Uterus (tissue), 4 donors: Measurements from ENCODE around the gene CYBC1. TPM values are rescaled to one million over a fixed set of nuclear protein-coding genes. Genes with fewer than 3 reads are reported as not detected.
"Not testable (repeated sequence)": the region's sequence is repeated elsewhere in the genome, so short reads cannot be mapped to it uniquely, and the experiment has no call there.

Source experiments
- DNase-seq, 2 donors: peaks; one replicate each; pipeline ENCODE4 v3.0.0-alpha.2; 2019 to 2020
- H3K27ac ChIP-seq, 2 donors: fragments of 200-600 bp; sonication (generic); 1 replicate in 1 of 2; 2 replicates in 1 of 2; pipeline ENCODE4 v1.5.1; 2016 to 2018
- H3K27me3 ChIP-seq, 2 donors: fragments of 200-600 bp; sonication (generic); one replicate each; pipeline ENCODE4 v1.5.1; 2018 to 2019; ENCODE audit warnings: control low read depth in 1 of 2
- H3K36me3 ChIP-seq, 2 donors: fragments of 200-600 bp; sonication (generic); one replicate each; pipeline ENCODE4 v1.5.1; 2019; ENCODE audit warnings: control low read depth in 1 of 2
- H3K4me1 ChIP-seq, 2 donors: fragments of 200-600 bp; sonication (generic); one replicate each; pipeline ENCODE4 v1.5.1; 2018 to 2019; ENCODE audit warnings: control low read depth in 1 of 2
- H3K4me3 ChIP-seq, 2 donors: fragments of 200-600 bp; sonication (generic); 1 replicate in 1 of 2; 2 replicates in 1 of 2; pipeline ENCODE4 v1.5.1; 2018 to 2019; ENCODE audit warnings: mild to moderate bottlenecking in 1 of 2
- H3K9me3 ChIP-seq, 2 donors: fragments of 200-600 bp; sonication (generic); one replicate each; pipeline ENCODE4 v1.5.1; 2019; ENCODE audit warnings: control low read depth in 1 of 2
- POLR2A ChIP-seq, 2 donors: fragments of 450-650 bp; IDR thresholded peaks; one replicate each; pipeline ENCODE4 v1.6.1; 2016; ENCODE audit warnings: antibody characterized with exemption in 2 of 2, mild to moderate bottlenecking in 1 of 2, moderate library complexity in 1 of 2
- intact Hi-C: fragments of 100-400 bp; cut with DNase I; formaldehyde crosslinking; loops from one replicate; pipeline ENCODE4 v1.15.1; 2023; ENCODE audit warnings: low total_unique reads
- total RNA-seq, 4 donors: library from RNA; depleted of rRNA in 3 of 4; stranded (reverse); fragments of >200 nt in 3 of 4; gene quantifications; one replicate each; pipeline versions ENCODE4 v1.1.0 to v1.2.4, GENCODE V29; 2014 to 2023
- TF ChIP-seq, protein P1 (sequence below), 4 experiments: fragments of 200-600 bp in 2 of 4; fragments of 450-650 bp in 2 of 4; sonication (generic) in 2 of 4; IDR thresholded peaks; one replicate each; pipeline ENCODE4 v1.5.1; 2016 to 2019; ENCODE audit warnings: antibody characterized with exemption in 4 of 4, mild to moderate bottlenecking in 2 of 4, moderate library complexity in 1 of 4
- donor health status: DM: yes; HTN: yes; CAD: no.

Gene CYBC1
- total RNA-seq, 4 donors from 2014 or later: 12.0 to 93.7 (median 32.5) TPM

DNA sequence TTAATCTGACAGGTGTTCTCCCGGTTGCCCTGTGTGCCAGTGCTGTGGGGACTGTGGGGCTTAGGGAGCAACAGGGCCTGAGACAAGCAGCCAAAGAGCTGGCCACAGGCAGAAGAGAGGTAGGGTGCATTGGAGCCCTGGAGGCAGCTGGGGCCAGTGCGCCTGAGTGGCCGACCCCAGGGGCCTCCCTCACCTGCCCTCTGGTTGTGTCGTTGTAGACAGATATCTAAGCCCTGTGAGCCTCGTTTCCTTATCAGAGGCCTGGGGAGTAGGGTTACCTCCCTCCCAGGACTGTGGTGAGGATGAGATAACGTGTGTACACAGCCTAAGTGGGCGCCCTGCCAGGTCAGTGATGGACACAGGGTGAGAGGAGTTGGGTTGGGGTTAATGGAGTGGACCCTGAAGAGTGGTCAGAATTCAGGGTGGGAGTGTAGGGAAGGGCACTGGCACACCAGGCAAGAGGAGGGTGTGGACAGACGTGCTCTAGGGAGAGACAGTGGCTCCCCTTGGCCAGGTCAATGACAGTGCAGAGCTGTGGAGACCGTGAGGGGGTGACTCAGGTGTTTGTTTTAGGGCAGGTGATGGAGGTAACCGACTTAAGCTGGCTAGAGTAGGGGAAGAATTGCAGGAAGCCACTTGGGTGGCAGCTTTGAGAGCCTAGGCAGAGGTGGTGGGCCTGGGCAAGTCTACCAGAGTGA lies 11.4 kb upstream of the CYBC1 start:
- H3K36me3 ChIP-seq: no peaks in the 10 kb centered on the region
- H3K9me3 ChIP-seq: no peaks in the 10 kb centered on the region
- no peak for DNase-seq
- H3K27me3 ChIP-seq: no peaks in the 10 kb centered on the region
- H3K4me1 ChIP-seq: peaks cover 0 to 3% of the 10 kb centered on the region in 2 donors
- TF ChIP-seq, protein P1, sequence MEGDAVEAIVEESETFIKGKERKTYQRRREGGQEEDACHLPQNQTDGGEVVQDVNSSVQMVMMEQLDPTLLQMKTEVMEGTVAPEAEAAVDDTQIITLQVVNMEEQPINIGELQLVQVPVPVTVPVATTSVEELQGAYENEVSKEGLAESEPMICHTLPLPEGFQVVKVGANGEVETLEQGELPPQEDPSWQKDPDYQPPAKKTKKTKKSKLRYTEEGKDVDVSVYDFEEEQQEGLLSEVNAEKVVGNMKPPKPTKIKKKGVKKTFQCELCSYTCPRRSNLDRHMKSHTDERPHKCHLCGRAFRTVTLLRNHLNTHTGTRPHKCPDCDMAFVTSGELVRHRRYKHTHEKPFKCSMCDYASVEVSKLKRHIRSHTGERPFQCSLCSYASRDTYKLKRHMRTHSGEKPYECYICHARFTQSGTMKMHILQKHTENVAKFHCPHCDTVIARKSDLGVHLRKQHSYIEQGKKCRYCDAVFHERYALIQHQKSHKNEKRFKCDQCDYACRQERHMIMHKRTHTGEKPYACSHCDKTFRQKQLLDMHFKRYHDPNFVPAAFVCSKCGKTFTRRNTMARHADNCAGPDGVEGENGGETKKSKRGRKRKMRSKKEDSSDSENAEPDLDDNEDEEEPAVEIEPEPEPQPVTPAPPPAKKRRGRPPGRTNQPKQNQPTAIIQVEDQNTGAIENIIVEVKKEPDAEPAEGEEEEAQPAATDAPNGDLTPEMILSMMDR (IDR thresholded peaks at IDR 0.05): no peak
- TF ChIP-seq POLR2A (IDR thresholded peaks at IDR 0.05): no peak
- H3K4me3 ChIP-seq: no peak overlapping the region
- intact Hi-C loops: no loop called here
- no peak overlapping the region for H3K27ac ChIP-seq

DNA sequence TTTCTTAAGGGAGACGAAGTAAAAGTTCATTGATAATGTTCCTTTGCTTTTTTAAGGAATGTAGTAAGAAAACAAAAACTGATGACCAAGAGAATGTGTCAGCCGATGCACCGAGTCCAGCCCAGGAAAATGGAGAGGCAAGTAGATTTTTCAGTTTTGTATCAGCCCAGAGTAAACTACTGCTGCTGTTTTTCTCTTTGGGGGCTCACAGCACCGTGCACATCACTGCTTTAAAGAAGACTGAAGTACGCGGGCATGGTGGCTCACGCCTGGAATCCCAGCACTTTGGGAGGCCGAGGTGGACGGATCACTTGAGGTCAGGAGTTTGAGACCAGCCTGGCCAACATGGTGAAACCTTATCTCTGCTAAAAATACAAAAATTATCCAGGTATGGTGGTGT lies 9.4 kb upstream of the CYBC1 start:
- H3K27me3 ChIP-seq, H3K36me3 ChIP-seq, H3K4me1 ChIP-seq, H3K9me3 ChIP-seq, H3K27ac ChIP-seq, DNase-seq, intact Hi-C loops: not testable (repeated sequence)
- peak overlapping the region in 1 of 2 donors; percentile 83 for H3K4me3 ChIP-seq

DNA sequence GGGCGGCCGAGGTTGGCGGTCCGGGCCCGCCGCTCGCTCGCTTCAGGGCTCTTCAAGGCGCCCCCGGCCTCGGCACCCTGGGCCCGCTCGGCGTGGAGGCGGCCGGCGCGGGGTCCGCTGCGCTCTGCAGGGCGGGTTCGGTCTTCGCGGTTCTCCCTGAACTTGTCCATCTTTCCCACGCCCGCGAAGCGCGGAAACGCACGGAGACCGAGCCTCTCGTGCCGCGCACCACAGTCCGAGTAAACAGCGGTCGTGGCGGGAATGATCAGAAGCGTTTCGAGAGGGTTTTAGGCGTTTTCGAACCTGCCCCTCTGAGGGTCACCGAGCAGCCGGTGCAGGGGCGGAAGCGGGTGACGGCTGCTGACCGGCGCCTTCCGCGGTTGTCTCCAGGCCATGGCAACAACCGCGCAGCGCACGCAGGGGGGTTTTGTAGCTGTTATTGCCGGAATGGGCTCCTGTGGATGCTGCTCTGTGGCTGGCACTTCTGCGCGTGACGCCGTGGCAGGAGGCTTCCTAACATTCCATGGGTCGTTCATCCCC lies 8.4 kb upstream of the CYBC1 start:
- Histone ChIP-seq H3K4me1 (peaks cover 0 to 3% of the 10 kb centered on the region in 2 donors), H3K36me3 (no peaks in the 10 kb centered on the region), H3K4me3 (peak overlapping the region; percentile 72 to 83), H3K9me3 (no peaks in the 10 kb centered on the region), H3K27me3 (no peaks in the 10 kb centered on the region), H3K27ac (peak overlapping the region; percentile 100)
- intact Hi-C loops: no loop called here
- no peak for DNase-seq
- TF ChIP-seq, protein P1 (IDR thresholded peaks at IDR 0.05): no peak
- TF ChIP-seq POLR2A (IDR thresholded peaks at IDR 0.05): no peak

DNA sequence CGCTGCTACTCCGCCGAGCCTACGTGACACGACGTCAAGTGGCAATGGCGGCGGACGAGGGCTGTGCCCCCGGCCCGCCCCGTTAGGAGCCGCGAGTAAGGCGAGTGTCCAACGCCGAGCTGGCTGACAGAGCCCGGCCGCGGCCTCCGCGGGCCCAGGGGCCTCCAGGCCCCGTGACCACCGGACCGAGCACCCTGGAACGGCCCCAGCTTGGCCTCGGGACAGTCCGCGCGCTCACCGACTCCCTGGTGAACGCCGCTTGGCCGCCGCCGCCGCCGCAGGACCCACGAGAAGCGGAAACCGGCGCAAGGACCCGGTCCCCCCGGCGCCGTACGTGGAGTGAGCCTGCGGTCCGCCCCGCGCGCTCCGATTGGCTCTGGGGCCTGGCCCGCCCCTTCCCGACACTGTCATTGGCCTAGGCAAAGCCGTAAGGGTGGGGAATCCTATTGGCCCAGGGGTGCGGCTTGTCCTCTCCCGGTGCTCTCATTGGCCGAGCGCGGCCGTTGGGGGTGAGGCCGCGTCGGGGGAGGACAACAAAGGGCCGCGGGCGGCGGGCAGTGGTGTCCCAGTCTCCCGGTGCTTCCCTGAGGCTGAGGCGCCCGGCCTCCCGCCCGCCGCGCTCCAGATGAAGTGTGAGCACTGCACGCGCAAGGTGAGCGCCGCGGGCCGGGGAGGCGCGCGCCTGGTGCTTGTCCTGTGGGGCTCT lies 7.8 kb upstream of the CYBC1 start, which contains the start of gene NARF:
Gene NARF, plus strand, starts transcription at position 563 of the 706 bp plus-strand sequence. Its CDS starts 63 bp downstream, at position 626.
- no peaks in the 10 kb centered on the region for H3K36me3 ChIP-seq
- peak within 1 kb of the TSS; percentile 100 for H3K27ac ChIP-seq
- peak within 1 kb of the TSS; percentile 72 to 83 for H3K4me3 ChIP-seq
- intact Hi-C loops: no loop called here
- TF ChIP-seq, protein P1 (IDR thresholded peaks at IDR 0.05): peak in 2 of 4 experiments; percentile 6 to 28
- peak; percentile 93 to 100 for TF ChIP-seq POLR2A (IDR thresholded peaks at IDR 0.05)
- no peaks in the 10 kb centered on the region for H3K27me3 ChIP-seq
- no peaks in the 10 kb centered on the region for H3K9me3 ChIP-seq
- peak; percentile 97 to 98 for DNase-seq
- H3K4me1 ChIP-seq: peaks cover 0 to 3% of the 10 kb centered on the region in 2 donors

DNA sequence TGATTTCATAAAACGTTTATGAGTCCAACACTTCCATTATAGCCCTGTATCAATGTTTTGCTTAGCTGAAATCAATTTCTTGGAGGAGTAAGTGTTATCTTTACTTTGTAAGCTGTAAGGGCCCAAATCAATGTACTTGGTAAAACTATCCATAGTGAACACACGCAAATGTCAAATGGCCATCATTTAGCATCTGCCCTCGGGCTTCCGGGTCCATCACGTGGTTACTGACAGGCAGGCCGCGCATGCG lies 7.3 kb upstream of the CYBC1 start:
- Histone ChIP-seq H3K4me3 (peak overlapping the region; percentile 72 to 83), H3K36me3 (no peaks in the 10 kb centered on the region), H3K9me3 (no peaks in the 10 kb centered on the region), H3K27me3 (no peaks in the 10 kb centered on the region), H3K27ac (peak overlapping the region; percentile 100), H3K4me1 (peaks cover 0 to 3% of the 10 kb centered on the region in 2 donors)
- no peak for TF ChIP-seq POLR2A (IDR thresholded peaks at IDR 0.05)
- TF ChIP-seq, protein P1 (IDR thresholded peaks at IDR 0.05): no peak
- DNase-seq: no peak
- intact Hi-C loops: no loop called here
